Heart left ventricle (tissue), 16 donors: ENCODE measurements around the gene SAMD10. TPM values are rescaled to one million over a fixed set of nuclear protein-coding genes. Genes with fewer than 3 reads are reported as not detected.
A peak's percentile ranks its signal among the peaks of the same experiment; 100 is the strongest.

Source experiments
- ATAC-seq, 4 donors: fragments of 200-7000 bp; cut with Tn5 transposase; one replicate each; pipeline ENCODE4 v1.9.1; 2020 to 2022; ENCODE audit warnings: moderate library complexity in 4 of 4, mild to moderate bottlenecking in 3 of 4, moderate number of reproducible peaks in 1 of 4
- DNase-seq, 5 donors: peaks; one replicate each; pipeline ENCODE4 v3.0.0-alpha.2; 2020
- H3K27ac ChIP-seq, 12 donors: fragments of 200-600 bp; sonication (generic) in 4 of 12; one replicate each; pipeline versions ENCODE4 v1.5.0 to v1.8.0; 2016 to 2022; ENCODE audit warnings: mild to moderate bottlenecking in 2 of 12
- H3K27me3 ChIP-seq, 9 donors: fragments of 200-600 bp; sonication (generic) in 2 of 9; one replicate each; pipeline versions ENCODE4 v1.5.1 to v1.8.0; 2016 to 2022; ENCODE audit warnings: mild to moderate bottlenecking in 3 of 9
- H3K36me3 ChIP-seq, 9 donors: fragments of 200-600 bp; sonication (generic) in 2 of 9; one replicate each; pipeline versions ENCODE4 v1.5.0 to v1.8.0; 2018 to 2022; ENCODE audit warnings: mild to moderate bottlenecking in 2 of 9
- H3K4me1 ChIP-seq, 12 donors: fragments of 200-600 bp; sonication (generic) in 4 of 12; one replicate each; pipeline versions ENCODE4 v1.5.0 to v1.8.0; 2016 to 2022; ENCODE audit warnings: mild to moderate bottlenecking in 3 of 12
- H3K4me3 ChIP-seq, 12 donors: fragments of 200-600 bp; sonication (generic) in 4 of 12; one replicate each; pipeline versions ENCODE4 v1.5.0 to v1.8.0; 2017 to 2022; ENCODE audit warnings: mild to moderate bottlenecking in 9 of 12, moderate library complexity in 4 of 12
- H3K9me3 ChIP-seq, 12 donors: fragments of 200-600 bp; sonication (generic) in 4 of 12; one replicate each; pipeline versions ENCODE4 v1.5.0 to v1.8.0; 2016 to 2022; ENCODE audit warnings: mild to moderate bottlenecking in 1 of 12
- CTCF ChIP-seq, 12 donors: fragments of 200-600 bp; sonication (generic) in 4 of 12; IDR thresholded peaks; one replicate each; pipeline versions ENCODE4 v1.5.0 to v1.8.0; 2018 to 2022; ENCODE audit warnings: antibody characterized with exemption in 12 of 12, mild to moderate bottlenecking in 5 of 12
- POLR2A ChIP-seq, 2 donors: fragments of 450-650 bp; IDR thresholded peaks; one replicate each; pipeline ENCODE4 v1.6.1; 2017; ENCODE audit warnings: antibody characterized with exemption in 2 of 2, mild to moderate bottlenecking in 2 of 2, moderate library complexity in 2 of 2
- WGBS, 4 donors: extraction: QIAGEN DNeasy Blood & Tissue Kit in 2 of 4; methylation state at CpG; one replicate each; pipeline versions ENCODE4 v1.1.5 to v1.1.7; 2013 to 2018; 5-methylcytosine and 5-hydroxymethylcytosine counted together
- intact Hi-C, 10 donors: fragments of 100-400 bp; cut with DNase I; formaldehyde crosslinking; loops; one replicate each; pipeline versions ENCODE4 v1.11.1 to v1.14.2; 2022
- polyA plus RNA-seq, 2 donors: library from polyadenylated mRNA; stranded (reverse); fragments of 200-250 nt; gene quantifications; one replicate each; pipeline ENCODE4 v1.2.3, GENCODE V29; 2013
- total RNA-seq, 9 donors: library from RNA; depleted of rRNA in 2 of 9; stranded (reverse); fragments of >200 nt in 2 of 9; fragmentation: NEBNext Ultra II Directional in 3 of 9; extraction: Animal tissue kit (Norgen Biotek cat#: 25700) in 3 of 9; gene quantifications; one replicate each; pipeline versions ENCODE4 v1.1.0 to v1.2.4, GENCODE V29; 2016 to 2023
- donor health status: ischemic (EF 13 %, LVEDD 7.1; RV severe dilation, severe dysfunction).
- donor health status: healthy with polysubstance abuse.
- donor health status: DM: no; HTN: yes; CAD: no.
- donor health status: DM: no; HTN: no; CAD: no.
- donor health status: ischemic (EF 25% LVEDD 6.9; RV normal size, moderate dysfunction).
- donor health status: ischemic (EF 25% LVEDD 5.7; RV mildly dilated, moderate dysfunction).
- donor health status: healthy.
- donor health status: DM: yes; HTN: yes; CAD: no.
- donor health status: ischemic (EF 35%, LVEDD 5.7; RV mildly dilated, moderate dysfunction).
- donor health status: nonischemic (EF 11% LVEDD 7.7; RV severe dilation, severe dysfunction).
- donor health status: DM: yes; HTN: yes; CAD: no.
- donor health status: PGD.
- donor health status: ischemic (EF 29% LVEDD 5.4; RV normal size, mild dysfunction).
- donor health status: nonischemic (EF 23%, LVEDD 6.1; RV moderate dilation, normal function).

The SAMD10 gene
- total and polyA plus RNA-seq, 11 donors = 3.1 to 6.3 (median 4.7) TPM

- peaks cover 6 to 90% (median 78%) of the 10 kb centered on the region in 9 donors for H3K36me3 ChIP-seq
- DNase-seq = peak in 2 of 5 donors; percentile 30 to 50
Observed at GRCh38 chr20:63934271-63935068, 45.0 kb downstream of the SAMD10 start.

GRCh38 chr20:63933646-63934045, 45.8 kb downstream of the SAMD10 start:
- Histone ChIP-seq H3K27ac (peak overlapping the region in 1 of 12 donors; percentile 81), H3K36me3 (peaks cover 6 to 90% (median 78%) of the 10 kb centered on the region in 9 donors), H3K4me3 (no peak overlapping the region), H3K27me3 (no peaks in the 10 kb centered on the region), H3K4me1 (peaks cover 0 to 16% (median 4%) of the 10 kb centered on the region in 12 donors), H3K9me3 (no peaks in the 10 kb centered on the region)
- peak in 3 of 5 donors; percentile 20 to 31 (median 24) for DNase-seq
- intact Hi-C loops = no loop called here
- no peak for ATAC-seq
- TF ChIP-seq CTCF (IDR thresholded peaks at IDR 0.05) = no peak
- no peak for TF ChIP-seq POLR2A (IDR thresholded peaks at IDR 0.05)
- 49 to 70% (median 64%) methylated on average over 4 to 5 of the region's 5 CpGs for WGBS, 4 donors

More at GRCh38 chr20:63934271-63935068, 45.0 kb downstream of the SAMD10 start:
- Histone ChIP-seq H3K9me3 (no peaks in the 10 kb centered on the region), H3K27me3 (no peaks in the 10 kb centered on the region), H3K27ac (peak overlapping the region in 1 of 12 donors; percentile 0), H3K4me1 (peaks cover 0 to 16% (median 4%) of the 10 kb centered on the region in 12 donors), H3K4me3 (no peak overlapping the region)
- 74 to 82% (median 78%) methylated on average over 37 of the region's 37 CpGs for WGBS, 4 donors
- TF ChIP-seq CTCF (IDR thresholded peaks at IDR 0.05) (peak in 10 of 12 donors; percentile 7 to 35 (median 18)), POLR2A (IDR thresholded peaks at IDR 0.05) (no peak)
- no peak for ATAC-seq
- intact Hi-C loops = no loop called here

- DNase-seq = peak in 2 of 5 donors; percentile 23 to 39
- no peaks in the 10 kb centered on the region for H3K27me3 ChIP-seq
- intact Hi-C loops = no loop called here
- peak overlapping the region in 1 of 12 donors; percentile 81 for H3K27ac ChIP-seq
- no peak for ATAC-seq
- 89 to 94% (median 91%) methylated on average over 9 to 17 of the region's 17 CpGs for WGBS, 4 donors
- no peak for TF ChIP-seq POLR2A (IDR thresholded peaks at IDR 0.05)
- TF ChIP-seq CTCF (IDR thresholded peaks at IDR 0.05) = no peak
- peaks cover 0 to 19% (median 4%) of the 10 kb centered on the region in 12 donors for H3K4me1 ChIP-seq
- peaks cover 6 to 94% (median 80%) of the 10 kb centered on the region in 9 donors for H3K36me3 ChIP-seq
- H3K9me3 ChIP-seq = no peaks in the 10 kb centered on the region
- H3K4me3 ChIP-seq = no peak overlapping the region
Observed at GRCh38 chr20:63932606-63933160, 46.8 kb downstream of the SAMD10 start.

GRCh38 chr20:63931735-63932134, 47.7 kb downstream of the SAMD10 start:
- TF ChIP-seq CTCF (IDR thresholded peaks at IDR 0.05) (no peak), POLR2A (IDR thresholded peaks at IDR 0.05) (no peak)
- Histone ChIP-seq H3K4me3 (no peak overlapping the region), H3K27ac (peak overlapping the region in 6 of 12 donors; percentile 44 to 81 (median 60)), H3K27me3 (no peaks in the 10 kb centered on the region), H3K36me3 (peaks cover 6 to 95% (median 75%) of the 10 kb centered on the region in 9 donors), H3K9me3 (no peaks in the 10 kb centered on the region), H3K4me1 (peaks cover 0 to 19% (median 4%) of the 10 kb centered on the region in 12 donors)
- DNase-seq (peak in 2 of 5 donors; percentile 30 to 40), ATAC-seq (peak in 1 of 4 donors; percentile 3)
- intact Hi-C loops = no loop called here
- 90 to 94% (median 92%) methylated on average over 18 to 19 of the region's 19 CpGs for WGBS, 4 donors
